HG02943 (cell line): ENCODE measurements around the gene CAMKMT.

Experiments
- ATAC-seq: cut with Tn5 transposase; IDR thresholded peaks from one replicate; pipeline ENCODE4 v1.9.1; 2021; ENCODE audit warnings: mild to moderate bottlenecking, low read depth, moderate library complexity; ENCODE audit not compliant: unreplicated experiment

The CAMKMT gene

GRCh38 chr2:44628297-44628696 is 266.6 kb downstream of the CAMKMT start:
- no peak for ATAC-seq

GRCh38 chr2:44632931-44633689 is 271.4 kb downstream of the CAMKMT start:
- no peak for ATAC-seq

- no peak for ATAC-seq
Observed at GRCh38 chr2:44635725-44636124, 274.0 kb downstream of the CAMKMT start.

- no peak for ATAC-seq
Observed at GRCh38 chr2:44638649-44639048, 276.9 kb downstream of the CAMKMT start.

GRCh38 chr2:44639399-44639798 is 277.7 kb downstream of the CAMKMT start:
- ATAC-seq, result no peak

- no peak for ATAC-seq
Observed at GRCh38 chr2:44642123-44642857, 280.5 kb downstream of the CAMKMT start.

GRCh38 chr2:44645937-44646336 is 284.2 kb downstream of the CAMKMT start:
- ATAC-seq, result no peak

GRCh38 chr2:44649381-44649780 is 287.6 kb downstream of the CAMKMT start:
- no peak for ATAC-seq

- no peak for ATAC-seq
Observed at GRCh38 chr2:44650796-44651195, 289.0 kb downstream of the CAMKMT start.

- ATAC-seq, result no peak
Observed at GRCh38 chr2:44651974-44652373, 290.2 kb downstream of the CAMKMT start.

- no peak for ATAC-seq
Observed at GRCh38 chr2:44652701-44653100, 291.0 kb downstream of the CAMKMT start.

GRCh38 chr2:44655401-44655864 is 293.7 kb downstream of the CAMKMT start:
- ATAC-seq, result no peak

- ATAC-seq, result no peak
Observed at GRCh38 chr2:44656460-44656859, 294.7 kb downstream of the CAMKMT start.

GRCh38 chr2:44663471-44664073 is 301.8 kb downstream of the CAMKMT start:
- ATAC-seq, result no peak

GRCh38 chr2:44668336-44668735 is 306.6 kb downstream of the CAMKMT start:
- ATAC-seq, result no peak

- no peak for ATAC-seq
Observed at GRCh38 chr2:44671276-44671675, 309.5 kb downstream of the CAMKMT start.

GRCh38 chr2:44671916-44672315 is 310.2 kb downstream of the CAMKMT start:
- no peak for ATAC-seq

- ATAC-seq, result no peak
Observed at GRCh38 chr2:44672431-44672830, 310.7 kb downstream of the CAMKMT start.

GRCh38 chr2:44674473-44675284 is 312.9 kb downstream of the CAMKMT start:
- no peak for ATAC-seq

GRCh38 chr2:44676379-44676778 is 314.6 kb downstream of the CAMKMT start:
- ATAC-seq, result no peak

- ATAC-seq, result no peak
Observed at GRCh38 chr2:44679584-44679983, 317.8 kb downstream of the CAMKMT start.
